Activated effector memory CD4-positive, alpha-beta T cell treated with Interleukin-2 at 50 U/mL for 16 hours (primary cell): ENCODE data around the gene PRPF19.
A peak's percentile ranks its signal among the peaks of the same experiment; 100 is the strongest.
"Not testable (repeated sequence)": the region's sequence is repeated elsewhere in the genome, so short reads cannot be mapped to it uniquely, and the experiment has no call there.

Source experiments
- DNase-seq: peaks from one replicate; pipeline ENCODE4 v3.0.0-alpha.2; 2020

The PRPF19 gene

GRCh38 chr11:60922906-60923305 is 16.5 kb upstream of the PRPF19 start:
- DNase-seq, result no peak

- no peak for DNase-seq
Measured at GRCh38 chr11:60921777-60922335, 15.5 kb upstream of the PRPF19 start.

GRCh38 chr11:60921259-60921658 is 14.9 kb upstream of the PRPF19 start:
- DNase-seq, result no peak

GRCh38 chr11:60919956-60920355 is 13.6 kb upstream of the PRPF19 start:
- no peak for DNase-seq

- DNase-seq, result no peak
Measured at GRCh38 chr11:60919320-60919719, 12.9 kb upstream of the PRPF19 start.

- no peak for DNase-seq
Measured at GRCh38 chr11:60918939-60919265, 12.5 kb upstream of the PRPF19 start.

- no peak for DNase-seq
Measured at GRCh38 chr11:60918251-60918938, 12.0 kb upstream of the PRPF19 start.

- DNase-seq, result no peak
Measured at GRCh38 chr11:60917267-60917666, 10.9 kb upstream of the PRPF19 start.

GRCh38 chr11:60916669-60917206 is 10.4 kb upstream of the PRPF19 start:
- DNase-seq, result no peak

GRCh38 chr11:60915248-60915914 is 9.0 kb upstream of the PRPF19 start:
- peak; percentile 63 for DNase-seq

- peak; percentile 25 for DNase-seq
Measured at GRCh38 chr11:60914633-60915247, 8.4 kb upstream of the PRPF19 start.

- peak; percentile 79 for DNase-seq
Measured at GRCh38 chr11:60913793-60914632, 7.6 kb upstream of the PRPF19 start, which contains the start of gene TMEM109. TMEM109 (plus strand) TSS chr11:60914158; CDS start chr11:60919694, 5,536 bp downstream.

- no peak for DNase-seq
Measured at GRCh38 chr11:60912851-60913528, 6.6 kb upstream of the PRPF19 start.

- no peak for DNase-seq
Measured at GRCh38 chr11:60912223-60912850, 6.0 kb upstream of the PRPF19 start.

- DNase-seq, result no peak
Measured at GRCh38 chr11:60910711-60911380, 4.5 kb upstream of the PRPF19 start.

GRCh38 chr11:60910281-60910687 is 3.9 kb upstream of the PRPF19 start:
- no peak for DNase-seq

- DNase-seq, result not testable (repeated sequence)
Measured at GRCh38 chr11:60909680-60910280, 3.4 kb upstream of the PRPF19 start.

GRCh38 chr11:60908803-60909202 is 2.4 kb upstream of the PRPF19 start:
- DNase-seq, result no peak

GRCh38 chr11:60905551-60906113 is 753 bp downstream of the PRPF19 start:
- DNase-seq, result no peak

GRCh38 chr11:60905047-60905446 is 1.3 kb downstream of the PRPF19 start:
- no peak for DNase-seq
